Fibroblast of peridontal ligament (primary cell): ENCODE measurements around the gene PXDN.
"Not testable (repeated sequence)": the region's sequence is repeated elsewhere in the genome, so short reads cannot be mapped to it uniquely, and the experiment has no call there.

ENCODE experiments used
- DNase-seq: peaks from one replicate; pipeline ENCODE4 v3.0.0-alpha.2; 2010; ENCODE audit errors: extremely low read depth

PXDN gene

DNA sequence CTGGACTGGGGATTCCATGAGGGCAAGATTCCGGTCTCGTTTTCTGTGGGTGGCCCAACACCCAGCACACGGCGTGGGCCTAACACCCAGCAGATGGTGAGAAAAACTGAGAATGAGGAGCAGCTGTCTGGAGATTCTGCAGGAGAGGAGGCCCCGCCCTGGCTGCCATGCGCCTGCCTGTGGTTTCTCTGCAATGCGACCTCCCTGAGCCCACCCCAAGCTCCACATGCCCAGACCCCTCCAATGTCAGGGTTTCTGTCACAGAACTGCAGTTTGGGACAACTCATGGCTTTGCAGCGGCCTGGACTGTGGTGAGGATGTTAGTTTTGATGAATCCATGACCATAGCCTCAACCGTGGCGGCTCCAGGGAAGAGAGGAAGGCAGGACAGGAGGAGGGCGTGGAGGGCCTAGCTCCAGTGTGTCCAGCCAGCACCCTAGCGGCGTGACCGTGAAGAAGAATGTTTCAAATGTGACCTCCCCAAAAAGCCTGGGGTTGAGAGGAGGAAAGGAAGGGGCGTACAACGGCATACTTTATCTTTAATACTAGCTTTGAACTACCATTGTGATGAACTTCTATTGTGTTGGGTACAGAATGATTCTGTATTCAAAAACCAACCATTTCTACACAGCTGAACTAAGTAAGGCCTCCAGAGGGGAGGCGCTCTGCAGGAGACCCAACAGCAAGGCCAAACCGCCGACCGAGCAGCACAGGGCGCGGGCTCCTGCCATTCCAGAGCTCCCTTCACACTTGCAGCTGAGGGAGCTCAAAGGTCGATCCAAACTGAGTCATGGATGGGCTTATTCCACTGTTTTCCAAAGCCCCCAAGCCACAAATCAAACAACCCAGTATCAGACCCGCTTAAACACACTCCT lies 3.4 kb downstream of the PXDN start:
- no peak for DNase-seq

DNA sequence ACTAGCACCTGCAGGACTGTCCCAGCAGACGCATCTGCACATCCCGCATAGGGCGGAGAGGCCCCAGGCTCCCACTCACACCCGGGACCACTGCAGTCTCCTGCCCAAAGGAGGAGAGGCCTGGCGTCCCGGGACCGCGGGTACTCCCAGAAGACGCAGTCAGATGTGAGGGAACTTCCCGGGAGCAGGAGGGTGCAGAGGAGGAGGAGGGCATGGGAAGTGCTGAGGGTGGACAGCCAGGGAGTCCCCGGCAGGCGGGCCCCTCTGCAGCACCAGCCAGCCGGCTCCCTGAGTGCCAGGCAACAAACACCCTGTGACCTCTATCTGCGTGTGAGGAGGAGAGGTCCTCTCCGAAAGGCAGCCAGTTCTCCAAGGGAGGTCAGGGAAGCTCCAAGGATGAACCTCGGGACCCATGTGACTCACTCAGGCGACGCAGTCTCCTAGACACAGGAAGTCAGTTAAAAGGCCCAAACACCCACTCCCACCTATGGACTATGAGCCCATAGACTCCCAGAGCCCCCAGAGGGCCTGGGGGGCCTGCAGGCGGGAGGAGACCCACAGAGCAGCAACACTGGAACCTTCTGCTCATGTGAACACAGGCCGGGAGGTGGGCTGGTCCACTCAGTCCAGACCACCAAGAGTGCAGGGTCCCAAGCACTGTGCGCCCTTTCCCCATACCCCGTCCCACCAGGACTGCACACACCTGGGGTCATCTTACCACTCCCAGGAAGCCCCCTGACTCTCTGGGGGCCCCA lies 4.2 kb downstream of the PXDN start:
- DNase-seq: no peak

DNA sequence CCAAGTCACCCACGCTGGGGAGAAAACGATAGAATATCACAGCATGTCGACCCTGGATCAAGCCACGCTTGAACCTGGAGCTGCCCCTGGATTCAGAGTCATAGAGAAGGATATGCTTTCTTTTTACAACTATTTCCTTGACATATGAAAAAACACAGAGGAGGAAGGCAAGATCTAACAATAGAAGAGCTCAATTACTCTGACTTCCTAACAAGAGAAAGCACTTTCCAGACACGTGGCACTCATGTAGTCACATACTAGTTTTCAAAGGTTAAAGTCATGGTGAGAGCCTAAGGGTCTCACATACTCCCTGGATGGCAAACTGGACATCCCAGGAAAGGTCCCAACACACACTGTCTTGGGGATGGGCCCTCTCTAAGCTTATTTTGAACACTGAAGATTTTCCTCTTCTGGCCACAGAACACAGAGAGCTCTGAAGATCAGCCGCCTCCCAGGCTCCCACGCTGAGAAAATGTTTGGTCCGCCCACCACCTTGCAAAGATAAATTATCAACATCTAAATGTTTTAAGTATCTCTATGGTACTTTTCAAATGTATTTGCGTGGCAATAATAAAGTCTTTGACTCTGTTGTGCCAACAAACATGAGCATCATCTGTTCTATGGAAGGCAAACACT lies 4.9 kb downstream of the PXDN start:
- DNase-seq: no peak

DNA sequence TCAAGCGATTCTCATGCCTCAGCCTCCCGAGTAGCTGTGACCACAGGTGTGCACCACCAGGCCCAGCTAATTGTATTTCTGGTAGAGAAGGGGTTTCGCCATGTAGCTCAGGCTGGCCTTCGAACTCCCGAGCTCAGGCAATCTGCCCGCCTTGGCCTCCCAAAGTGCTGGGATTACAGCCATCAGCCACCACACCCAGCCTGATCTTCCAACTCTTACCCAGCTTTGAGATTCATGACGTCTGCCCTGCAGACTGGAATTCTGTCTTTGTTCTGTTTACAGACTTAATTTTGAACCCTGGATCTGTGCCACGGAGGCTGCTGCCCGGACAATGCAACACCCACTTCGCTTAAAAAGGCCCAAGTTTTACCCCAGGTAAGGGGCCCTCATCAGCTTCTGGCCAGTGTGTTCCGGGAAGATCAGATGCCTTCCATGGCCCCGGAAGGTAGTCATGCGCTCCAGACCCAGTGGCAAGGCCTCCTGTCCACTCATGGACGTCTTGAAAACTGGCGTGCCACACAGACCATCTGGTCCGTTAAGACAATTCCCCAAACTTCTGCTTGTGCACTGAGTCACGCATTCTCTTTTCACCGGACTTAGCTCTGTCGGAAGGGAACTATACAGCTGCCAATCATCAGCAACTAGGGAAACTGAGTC lies 5.5 kb downstream of the PXDN start:
- DNase-seq: no peak

DNA sequence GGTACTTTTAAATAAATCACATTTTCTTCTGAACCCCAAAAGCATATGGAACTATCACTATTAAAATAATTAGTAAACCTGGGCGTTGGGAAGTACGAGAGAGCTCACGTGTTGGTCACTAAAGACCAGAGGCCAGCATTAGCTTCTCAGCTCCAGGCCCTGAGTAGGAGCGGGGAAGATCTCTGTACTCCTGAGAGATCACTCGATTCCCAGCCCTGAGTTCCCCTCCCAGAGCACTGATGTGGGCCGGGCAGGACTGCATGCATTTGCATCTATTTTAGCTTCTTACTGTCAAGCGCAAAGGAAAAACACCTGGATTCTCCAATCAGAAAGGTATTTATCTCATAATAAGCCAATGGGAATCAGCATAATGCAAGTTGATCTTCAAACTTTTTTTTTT lies 6.2 kb downstream of the PXDN start:
- no peak for DNase-seq

DNA sequence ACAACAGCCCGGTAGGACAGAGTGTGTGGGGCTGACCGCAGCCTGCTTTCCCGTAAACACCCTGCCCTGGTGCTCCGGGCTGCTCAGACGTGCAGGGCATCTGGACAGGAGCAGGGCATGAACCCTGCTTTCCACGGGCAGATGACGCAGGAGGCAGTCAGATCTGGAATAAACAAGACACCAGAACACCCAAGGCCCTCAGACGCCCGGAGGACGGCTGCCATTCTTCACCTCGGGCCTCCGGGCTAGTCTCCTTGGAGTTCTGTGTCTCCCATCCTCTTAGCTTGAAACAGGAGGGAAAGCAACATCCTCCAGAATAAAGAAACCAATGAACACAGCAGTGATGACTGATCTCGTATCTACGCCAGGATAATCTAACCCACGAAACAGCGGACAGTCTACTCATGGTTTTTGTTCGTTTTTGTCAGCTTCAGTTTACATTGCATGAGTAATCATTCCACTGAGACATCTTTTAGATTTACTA lies 7.3 kb downstream of the PXDN start:
- DNase-seq: peak; percentile 91

DNA sequence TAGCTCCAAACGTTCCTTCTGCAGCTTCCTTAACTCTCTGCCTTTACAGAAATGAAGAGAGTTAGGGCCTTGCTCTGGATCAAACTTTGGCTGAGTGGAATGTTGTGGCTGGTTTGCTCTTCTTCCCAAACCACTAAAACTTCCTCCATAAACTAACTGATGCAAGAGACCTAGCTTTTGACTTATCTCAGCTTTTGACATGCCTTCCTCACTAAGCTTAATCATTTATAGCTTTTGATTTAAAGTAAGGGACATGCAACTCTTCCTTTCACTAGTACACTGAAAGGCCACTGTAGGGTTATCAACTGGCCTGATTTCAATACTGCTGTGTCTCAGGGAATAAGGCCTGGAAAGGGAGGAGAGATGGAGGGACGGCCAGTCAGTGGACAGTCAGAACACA lies 8.3 kb downstream of the PXDN start:
- DNase-seq: peak; percentile 82

DNA sequence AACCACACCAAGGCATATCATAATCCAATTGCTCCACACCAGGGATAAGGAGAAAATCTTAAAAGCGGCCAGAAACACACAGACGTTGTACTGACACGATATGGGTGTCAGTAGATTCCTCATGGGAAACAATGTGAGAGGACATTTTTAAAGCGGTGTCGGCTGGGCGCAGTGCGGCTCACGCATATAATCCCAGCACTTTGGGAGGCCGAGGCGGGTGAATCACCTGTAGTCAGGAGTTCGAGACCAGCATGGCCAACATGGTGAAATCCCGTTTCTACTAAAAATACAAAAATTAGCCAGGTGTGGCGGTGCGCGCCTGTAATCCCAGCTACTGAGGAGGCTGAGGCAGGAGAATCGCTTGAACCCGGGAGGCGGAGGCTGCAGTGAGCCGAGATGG lies 11.0 kb downstream of the PXDN start:
- not testable (repeated sequence) for DNase-seq

DNA sequence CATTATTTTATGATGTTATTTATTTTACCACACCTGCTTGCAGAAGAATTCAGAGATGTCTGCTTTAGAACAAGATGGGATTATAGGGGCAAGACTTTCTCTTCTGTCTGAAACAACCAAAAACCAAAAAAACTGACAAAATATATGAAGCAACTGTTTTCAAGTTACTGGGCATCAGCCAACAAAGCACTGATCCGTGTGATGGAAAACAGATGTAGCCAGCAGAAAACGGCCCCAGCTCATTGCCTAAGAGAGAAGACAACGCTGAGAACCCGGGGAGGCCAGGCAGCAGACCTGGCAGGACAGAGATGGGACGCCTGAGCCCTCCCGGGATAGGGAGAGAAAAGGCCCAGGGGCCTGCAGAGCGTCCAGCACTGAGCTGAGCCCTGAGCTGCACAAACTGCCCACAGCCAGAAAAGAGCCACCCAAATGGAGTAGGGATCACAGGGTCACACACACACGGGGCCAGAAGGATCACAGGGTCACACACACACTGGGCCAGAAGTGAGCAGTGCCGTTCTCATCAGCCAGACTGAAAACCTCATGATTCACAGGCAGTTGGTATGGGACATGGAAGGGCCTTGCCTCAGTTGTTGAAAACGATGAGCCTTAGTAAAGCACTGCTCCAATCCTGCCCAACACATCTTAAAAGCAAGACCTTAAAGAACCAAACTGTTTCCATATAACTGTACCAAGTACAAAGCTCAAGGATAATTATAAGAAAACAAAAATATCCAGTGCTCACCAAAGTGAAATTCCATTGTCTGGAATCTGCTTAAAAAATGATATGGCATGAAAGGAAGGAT lies 12.1 kb downstream of the PXDN start:
- peak; percentile 95 for DNase-seq

DNA sequence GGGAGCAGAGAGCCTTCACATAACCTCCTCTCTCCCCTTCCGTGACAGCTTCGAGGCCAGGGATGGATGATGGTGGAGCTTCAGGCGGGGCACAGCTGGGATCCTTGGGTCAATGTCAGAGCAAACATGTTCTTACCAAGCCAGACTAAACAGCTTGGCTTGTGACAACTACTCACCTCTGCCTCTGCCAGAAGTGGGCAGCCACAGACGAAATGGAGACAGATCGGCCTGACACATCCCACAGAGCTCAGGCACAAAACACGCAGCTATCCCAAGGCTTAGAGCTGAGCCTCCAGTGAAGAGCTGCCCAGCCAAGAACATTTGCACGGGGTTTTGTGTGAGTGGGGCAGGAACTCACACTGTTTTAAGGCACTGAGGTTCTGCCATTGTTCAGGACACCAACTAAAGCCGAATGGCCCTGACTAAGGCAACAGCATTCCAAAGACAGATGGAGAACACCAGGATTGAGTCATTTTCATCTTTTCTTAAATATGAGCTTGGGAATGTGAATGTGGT lies 12.8 kb downstream of the PXDN start:
- DNase-seq: no peak

DNA sequence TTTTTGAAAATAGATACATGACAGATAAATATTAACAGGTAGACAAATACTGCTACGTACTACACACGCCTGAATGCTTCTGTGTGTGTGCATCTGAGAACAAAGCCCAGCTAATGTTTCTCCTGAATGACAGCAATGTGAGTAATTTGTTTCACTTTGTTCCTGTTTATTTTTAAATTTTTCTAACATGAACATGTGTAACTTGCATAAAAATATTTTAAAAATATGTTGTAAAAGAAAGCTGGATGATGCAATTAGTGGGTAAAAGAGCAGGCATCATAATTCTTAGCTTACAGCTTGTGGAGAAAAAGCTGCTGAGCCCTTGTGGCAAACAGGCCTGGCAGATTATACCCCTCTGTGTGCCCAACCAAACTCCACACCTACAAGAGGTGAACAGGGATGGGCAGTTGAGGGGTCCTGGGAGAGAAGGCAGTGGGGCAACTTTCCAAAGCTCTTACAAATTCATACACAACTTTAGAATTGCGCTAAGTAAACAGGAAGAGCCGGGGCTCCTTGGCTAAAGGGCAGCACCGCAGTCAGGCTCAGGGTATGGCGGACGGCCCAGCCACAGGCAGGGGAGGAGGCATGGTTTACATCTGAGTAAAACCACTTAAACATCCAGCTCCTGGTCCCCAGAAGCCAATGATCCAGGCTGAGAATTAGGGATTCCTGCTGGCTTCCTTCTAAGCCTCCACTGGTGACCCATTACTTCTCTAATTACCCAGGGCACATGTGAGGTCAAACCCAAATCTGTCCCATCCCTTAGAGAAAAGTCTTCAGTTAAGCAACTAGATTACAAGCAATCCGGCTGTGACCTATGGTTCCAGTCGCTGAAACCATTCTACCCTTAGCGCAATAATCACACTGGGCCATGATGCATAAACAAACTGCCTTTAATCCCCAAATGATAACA lies 14.0 kb downstream of the PXDN start:
- DNase-seq: peak; percentile 98

DNA sequence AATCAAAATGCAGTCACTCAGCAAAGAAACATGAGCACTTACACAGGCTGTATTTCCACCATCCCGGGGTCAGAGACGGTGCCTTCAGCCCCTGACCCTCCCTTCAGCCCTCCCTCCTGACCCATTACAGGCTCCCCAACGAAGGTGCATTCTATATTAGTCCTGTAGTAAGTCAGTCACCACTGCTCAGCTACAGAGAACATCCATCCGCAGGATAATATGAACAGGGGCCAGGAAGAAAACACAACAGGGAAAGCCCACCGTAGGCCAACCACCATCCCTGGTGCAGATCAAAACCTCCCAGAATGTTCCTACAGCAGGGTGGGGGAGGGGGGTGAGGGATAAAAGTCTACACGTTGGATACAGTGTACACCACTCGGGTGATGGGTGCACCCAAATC lies 15.1 kb downstream of the PXDN start:
- DNase-seq: no peak

DNA sequence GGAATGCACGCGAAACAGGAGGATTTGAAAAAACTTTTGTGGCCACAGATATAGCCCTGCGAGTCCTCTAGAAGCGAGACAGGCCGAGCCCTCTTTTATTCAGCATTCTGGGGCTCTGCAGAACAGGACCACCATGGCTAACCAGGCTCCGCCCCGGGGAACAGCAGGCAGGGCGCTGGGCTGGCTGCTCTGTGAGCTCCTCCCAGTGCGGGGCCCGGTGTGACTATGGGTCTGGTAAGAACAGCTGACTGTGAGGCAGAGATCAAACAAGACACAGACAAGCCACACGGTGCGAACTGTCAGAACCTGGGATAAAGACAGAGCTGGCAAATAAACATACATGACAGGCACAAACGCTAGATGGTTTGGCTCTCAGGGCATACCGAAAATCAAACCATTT lies 15.5 kb downstream of the PXDN start:
- DNase-seq: no peak

DNA sequence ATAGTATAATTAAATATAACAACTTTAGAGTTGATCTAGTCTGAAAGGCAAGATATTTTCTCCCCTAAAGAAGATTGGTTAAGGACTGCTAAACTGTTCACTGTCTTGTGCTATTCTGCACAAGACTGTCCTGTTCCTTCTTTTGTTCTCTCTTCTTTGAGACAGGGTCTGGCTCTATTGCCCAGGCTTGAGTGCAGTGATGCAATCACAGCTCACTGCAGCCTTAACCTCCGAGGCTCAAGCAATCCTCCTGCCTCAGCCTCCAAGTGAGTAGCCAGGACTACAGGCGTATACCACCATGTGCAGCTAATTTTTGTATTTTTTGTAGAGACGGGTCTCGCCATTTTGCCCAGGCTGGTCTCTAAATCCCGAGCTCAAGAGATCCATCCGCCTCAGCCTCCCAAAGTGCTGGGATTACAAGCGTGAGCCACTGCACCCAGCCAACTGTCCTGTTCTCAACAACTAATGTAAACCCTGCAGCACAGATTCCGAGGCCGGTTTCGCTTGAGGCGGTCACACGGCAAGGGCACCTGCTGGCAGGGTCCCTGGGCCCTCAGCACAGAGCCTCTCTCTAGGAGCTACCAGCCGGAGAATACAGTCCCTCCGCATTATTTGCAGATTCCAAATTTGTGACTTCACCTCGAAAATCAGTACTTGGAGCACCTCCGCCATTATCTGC lies 16.4 kb downstream of the PXDN start:
- no peak for DNase-seq

DNA sequence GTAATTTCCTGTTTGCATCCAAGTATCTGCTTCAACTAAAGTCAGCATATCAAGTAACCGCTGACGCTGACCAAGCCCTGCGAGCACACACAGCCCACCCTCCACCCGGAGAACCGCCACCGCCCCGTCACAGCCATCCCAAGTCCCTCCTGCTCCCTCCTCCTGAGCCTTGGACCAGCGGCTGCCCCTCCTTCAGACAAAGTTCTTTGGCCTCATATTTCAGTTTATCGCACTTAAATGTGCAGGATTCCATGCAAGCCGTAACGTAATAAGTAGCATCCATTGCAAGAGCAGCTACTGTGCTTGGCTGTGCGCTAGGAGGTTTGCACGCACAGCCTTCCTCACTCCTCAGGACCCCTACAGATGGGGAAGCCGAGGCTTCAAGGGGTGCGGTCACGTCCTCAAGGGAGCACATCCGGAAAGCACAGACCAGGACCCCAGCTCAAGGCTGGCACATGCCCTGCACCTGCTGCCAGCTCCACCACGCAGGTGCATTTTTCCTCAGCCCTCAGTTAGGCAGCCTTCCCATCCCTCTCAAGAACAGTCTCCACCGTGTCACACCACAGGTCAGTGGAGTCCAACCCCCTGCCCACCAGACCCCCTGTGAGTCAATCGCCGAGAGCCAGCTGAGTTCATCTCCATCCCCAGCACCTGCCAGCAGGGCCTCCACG lies 17.1 kb downstream of the PXDN start:
- DNase-seq: peak; percentile 60

DNA sequence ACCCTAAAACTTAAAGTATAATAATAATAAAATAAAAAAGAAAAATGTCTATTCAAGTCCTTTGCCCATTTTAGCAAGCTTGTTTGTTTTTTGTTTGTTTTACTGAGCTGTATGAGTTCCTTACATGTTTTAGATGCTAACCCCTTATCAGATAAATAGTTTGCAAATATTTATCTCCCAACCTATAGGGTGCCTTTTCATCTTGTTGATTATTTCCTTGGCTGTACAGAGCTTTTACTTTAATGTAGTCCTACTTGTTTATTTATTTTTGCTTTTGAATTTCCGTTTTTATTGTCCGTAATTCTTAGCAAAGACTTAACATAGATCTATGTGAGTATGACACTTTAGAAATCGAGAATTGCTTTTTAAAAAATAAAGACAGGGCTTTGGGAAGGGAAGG lies 17.8 kb downstream of the PXDN start:
- no peak for DNase-seq

DNA sequence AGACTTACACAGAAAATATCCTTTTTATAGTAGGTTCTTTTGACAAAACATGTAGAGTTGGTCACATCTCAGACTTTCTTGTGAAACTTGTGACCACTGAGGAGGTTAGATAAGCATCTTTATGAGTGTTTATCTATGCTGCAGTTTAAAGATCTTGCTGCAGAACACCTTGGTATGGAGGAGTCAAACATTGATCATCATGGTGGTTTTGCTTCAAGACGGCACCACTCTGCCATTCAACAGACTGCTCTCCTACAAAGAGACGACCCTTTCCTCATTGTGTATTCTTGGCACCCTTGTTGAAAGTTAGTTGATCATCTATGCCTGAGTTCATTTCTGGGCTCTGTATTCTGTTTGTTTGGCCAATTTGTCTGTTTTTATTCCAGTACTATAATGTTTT lies 20.0 kb downstream of the PXDN start:
- not testable (repeated sequence) for DNase-seq

DNA sequence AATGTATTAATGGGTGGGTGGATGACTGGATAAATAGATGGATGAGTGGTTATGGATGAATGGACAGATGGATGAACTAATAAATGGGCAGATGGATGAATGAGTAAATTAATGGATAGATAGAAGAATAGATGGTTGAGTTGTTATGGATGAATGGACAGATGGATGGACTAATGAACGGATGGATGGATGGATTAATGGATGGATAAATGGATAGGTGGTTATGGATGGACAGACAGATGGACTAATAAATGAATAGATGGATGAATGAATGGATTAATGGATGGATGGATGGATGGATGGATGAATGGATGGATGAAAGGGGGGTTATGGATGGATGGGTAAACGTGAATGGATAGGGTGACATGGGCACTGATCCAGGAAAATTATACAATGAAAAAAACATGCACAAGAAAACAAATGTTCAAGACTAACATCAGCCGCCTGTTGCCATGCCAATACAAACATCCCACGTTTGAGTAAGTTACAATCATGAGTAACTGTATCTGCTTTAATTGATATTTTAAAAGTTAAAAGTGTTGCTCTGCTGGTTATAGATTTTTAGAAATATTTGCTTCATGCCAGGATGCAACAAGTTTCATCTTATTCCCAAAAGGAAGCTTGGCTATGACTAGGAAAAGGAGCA lies 20.8 kb downstream of the PXDN start:
- DNase-seq: no peak
